NT2/D1 (cell line): ENCODE results near the gene GAGE12J.

ENCODE experiments used
- SUZ12 ChIP-seq: IDR thresholded peaks from 2 replicates; pipeline ENCODE4 v1.6.1; 2011; ENCODE audit not compliant: insufficient read length, insufficient read depth; ENCODE audit errors: extremely low read depth
- YY1 ChIP-seq: IDR thresholded peaks from 2 replicates; pipeline ENCODE4 v1.6.1; 2011; ENCODE audit not compliant: insufficient read length, insufficient read depth
- ZNF274 ChIP-seq: IDR thresholded peaks from 2 replicates; pipeline ENCODE4 v1.6.1; 2011; ENCODE audit warnings: mild to moderate bottlenecking, low read depth, low read length

GRCh38 chrX:49284212-49284611 lies 37.6 kb upstream of the GAGE12J start:
- TF ChIP-seq ZNF274 (no peak), YY1 (no peak), SUZ12 (no peak)
